GM12878 (cell line): ENCODE measurements around the gene CCDC106. TPM values are rescaled to one million over a fixed set of nuclear protein-coding genes. Genes with fewer than 3 reads are reported as not detected.
A peak's percentile ranks its signal among the peaks of the same experiment; 100 is the strongest.

Source experiments
- ATAC-seq: fragments of 200-7000 bp; cut with Tn5 transposase; 3 replicates; pipeline ENCODE4 v1.9.1; 2020; ENCODE audit warnings: mild to moderate bottlenecking, moderate library complexity
- BruUV-seq: library from RNA; stranded (reverse); fragments of 400-500 nt; replicated peaks from 2 replicates; lab custom pipeline; 2021; lab: Mats Ljungman, UMichigan
- CTCF ChIA-PET: fragments of 300-600 bp; sonication (Branson Sonifier 250); formaldehyde crosslinking; extraction: SDS; loops from one replicate; lab custom pipeline; 2021; ENCODE audit warnings: inconsistent platforms; lab: Yijun Ruan, JAX
- POLR2A ChIA-PET: fragments of 350-600 bp; formaldehyde crosslinking; extraction: SDS; loops from one replicate; lab custom pipeline; 2021; ENCODE audit warnings: inconsistent platforms; lab: Charles Lee
- RAD21 ChIA-PET: fragments of 300-600 bp; sonication (Branson Sonifier 250); formaldehyde crosslinking; loops from one replicate; lab custom pipeline; 2023; ENCODE audit warnings: antibody characterized with exemption; ENCODE audit not compliant: unreplicated experiment; lab: Charles Lee
- SMC1A ChIA-PET: fragments of 300-600 bp; sonication (Branson Sonifier 250); formaldehyde crosslinking; loops from one replicate; lab custom pipeline; 2023; ENCODE audit not compliant: unreplicated experiment, uncharacterized antibody; lab: Charles Lee
- DNase-seq: peaks from one replicate; pipeline ENCODE4 v3.0.0-alpha.2; 2011; ENCODE audit warnings: low read depth, low spot score
- FAIRE-seq: peaks from 3 replicates; lab custom pipeline; 2011; peaks lifted over from hg19 to GRCh38; lab: Jason Lieb, UNC
- H2AFZ ChIP-seq: 2 replicates; pipeline ENCODE4 v1.6.0; 2011; ENCODE audit warnings: low read depth, low read length, control low read depth; ENCODE audit not compliant: control insufficient read depth
- H3K27ac ChIP-seq: 2 replicates; pipeline ENCODE4 v1.5.1; 2011; ENCODE audit warnings: control low read depth; ENCODE audit not compliant: control insufficient read depth, insufficient read depth
- H3K27me3 ChIP-seq, 2 experiments: replicated peaks in 1 of 2; 2 replicates each; pipeline versions ENCODE4 v1.6.0 to v1.6.1; 2011; ENCODE audit warnings: low read length in 1 of 2; ENCODE audit not compliant: control insufficient read depth in 2 of 2, insufficient read depth in 2 of 2
- H3K36me3 ChIP-seq, 2 experiments: 2 replicates each; pipeline ENCODE4 v1.5.1; 2011; ENCODE audit warnings: low read length in 1 of 2; ENCODE audit not compliant: control insufficient read depth in 2 of 2, insufficient read depth in 2 of 2
- H3K4me1 ChIP-seq: 2 replicates; pipeline ENCODE4 v1.6.1; 2011; ENCODE audit warnings: mild to moderate bottlenecking, low read length, moderate library complexity, mixed read lengths; ENCODE audit not compliant: control insufficient read depth, insufficient read depth
- H3K4me2 ChIP-seq: 2 replicates; pipeline ENCODE4 v1.6.0; 2011; ENCODE audit warnings: control low read depth; ENCODE audit not compliant: control insufficient read depth, insufficient read depth
- H3K4me3 ChIP-seq: fragments of 200-600 bp; sonication (generic); 2 replicates; pipeline ENCODE4 v1.5.1; 2016
- H3K79me2 ChIP-seq: 2 replicates; pipeline ENCODE4 v1.6.0; 2011; ENCODE audit warnings: low read length; ENCODE audit not compliant: control insufficient read depth, insufficient read depth
- H3K9ac ChIP-seq: 2 replicates; pipeline ENCODE4 v1.8.0; 2011; ENCODE audit warnings: low read length, control low read depth, mixed read lengths; ENCODE audit not compliant: control insufficient read depth, insufficient read depth
- H3K9me3 ChIP-seq: replicated peaks from 3 replicates; pipeline ENCODE4 v1.5.1; 2011; ENCODE audit warnings: mild to moderate bottlenecking, low read length; ENCODE audit not compliant: control insufficient read depth, insufficient read depth
- H4K20me1 ChIP-seq: 2 replicates; pipeline ENCODE4 v1.6.0; 2011; ENCODE audit not compliant: control insufficient read depth, insufficient read depth
- ASH2L ChIP-seq: fragments of 300-600, 200-600 bp; sonication (generic); IDR thresholded peaks from 2 replicates; pipeline ENCODE4 v1.6.1; 2017; ENCODE audit warnings: low read depth, mild to moderate bottlenecking, borderline replicate concordance
- BMI1 ChIP-seq: fragments of 450-650 bp; IDR thresholded peaks from 2 replicates; pipeline ENCODE4 v1.6.1; 2016; ENCODE audit warnings: mild to moderate bottlenecking, moderate library complexity, borderline replicate concordance
- CHD4 ChIP-seq: fragments of 200-600 bp; sonication (generic); IDR thresholded peaks from 2 replicates; pipeline ENCODE4 v1.6.1; 2016; ENCODE audit warnings: mild to moderate bottlenecking
- E2F8 ChIP-seq: fragments of 450-650 bp; IDR thresholded peaks from 2 replicates; pipeline ENCODE4 v1.6.1; 2018; ENCODE audit warnings: mild to moderate bottlenecking, low read depth, moderate library complexity; ENCODE audit not compliant: partially characterized antibody
- ESRRA ChIP-seq: IDR thresholded peaks from 2 replicates; pipeline ENCODE4 v1.6.1; 2012; ENCODE audit warnings: mild to moderate bottlenecking, low read length, improper control_type of control experiment
- GATAD2B ChIP-seq: fragments of 450-650 bp; conservative IDR thresholded peaks from 2 replicates; pipeline ENCODE4 v1.6.1; 2017; ENCODE audit warnings: low read depth, mild to moderate bottlenecking, moderate library complexity
- IRF5 ChIP-seq: fragments of 450-650 bp; IDR thresholded peaks from 2 replicates; pipeline ENCODE4 v1.6.1; 2017; ENCODE audit warnings: borderline replicate concordance
- NBN ChIP-seq: fragments of 450-650 bp; IDR thresholded peaks from 2 replicates; pipeline ENCODE4 v1.6.1; 2016
- NFXL1 ChIP-seq: fragments of 450-650 bp; IDR thresholded peaks from 2 replicates; pipeline ENCODE4 v1.6.1; 2017; ENCODE audit warnings: antibody characterized with exemption, mild to moderate bottlenecking, borderline replicate concordance
- NFYB ChIP-seq: IDR thresholded peaks from 2 replicates; pipeline ENCODE4 v1.6.1; 2011; ENCODE audit warnings: low read depth, mild to moderate bottlenecking, low read length, improper control_type of control experiment, moderate library complexity; ENCODE audit not compliant: insufficient read depth
- NKRF ChIP-seq: fragments of 450-650 bp; conservative IDR thresholded peaks from 2 replicates; pipeline ENCODE4 v1.6.1; 2017; ENCODE audit warnings: mild to moderate bottlenecking, moderate library complexity
- NR2C1 ChIP-seq: fragments of 450-650 bp; IDR thresholded peaks from 2 replicates; pipeline ENCODE4 v1.6.1; 2017; ENCODE audit warnings: antibody characterized with exemption, mild to moderate bottlenecking, moderate library complexity
- RBBP5 ChIP-seq: fragments of 200-600 bp; sonication (generic); conservative IDR thresholded peaks from 2 replicates; pipeline ENCODE4 v1.6.1; 2016
- SREBF2 ChIP-seq: IDR thresholded peaks from 2 replicates; pipeline ENCODE4 v1.6.1; 2012; ENCODE audit warnings: mild to moderate bottlenecking, low read length
- ZNF207 ChIP-seq: fragments of 450-650 bp; IDR thresholded peaks from 2 replicates; pipeline ENCODE4 v1.6.1; 2014; ENCODE audit warnings: antibody characterized with exemption, mild to moderate bottlenecking, borderline replicate concordance
- ZNF24 ChIP-seq: fragments of 450-650 bp; IDR thresholded peaks from 2 replicates; pipeline ENCODE4 v1.6.1; 2017; ENCODE audit warnings: antibody characterized with exemption, mild to moderate bottlenecking
- ZSCAN29 ChIP-seq: fragments of 450-650 bp; IDR thresholded peaks from 2 replicates; pipeline ENCODE4 v1.6.1; 2017; ENCODE audit warnings: mild to moderate bottlenecking, moderate library complexity
- WGBS: methylation state at CpG from one replicate; pipeline ENCODE4 v1.1.6; 2016; ENCODE audit warnings: low lambda C conversion rate; ENCODE audit not compliant: insufficient replicate concordance, insufficient coverage; ENCODE audit errors: missing lambda C conversion rate; 5-methylcytosine and 5-hydroxymethylcytosine counted together
- in situ Hi-C: fragments of 300-500 bp; cut with MboI; formaldehyde crosslinking; loops from 9 replicates; pipeline ENCODE4 v1.14.3; 2018; ENCODE audit warnings: mixed read lengths
- intact Hi-C: fragments of 100-400 bp; cut with micrococcal nuclease; formaldehyde crosslinking; loops from one replicate; pipeline ENCODE4 v1.14.2; 2022; ENCODE audit not compliant: unreplicated experiment
- polyA plus RNA-seq, 11 experiments: library from polyadenylated mRNA; depleted of rRNA in 4 of 11; unstranded in 6 of 11; stranded (reverse) in 5 of 11; fragments of >200 nt; fragmentation: Nextera tagmentation in 4 of 11; fragmentation: Illumina TruSeq in 1 of 11; extraction: Ambion mirVana in 4 of 11; extraction: Trizol in 1 of 11; gene quantifications; 1 replicate in 1 of 11; 2 replicates in 10 of 11; pipeline versions ENCODE4 v1.2.1 to v1.2.3, GENCODE V29; 2011 to 2016; ENCODE audit warnings: inconsistent platforms in 2 of 11, missing spikeins in 2 of 11, low read depth in 1 of 11
- total RNA-seq, 4 experiments: library from RNA; depleted of rRNA in 3 of 4; stranded (reverse); fragments of >200 nt in 3 of 4; fragmentation: Illumina TruSeq in 1 of 4; extraction: Trizol in 1 of 4; gene quantifications; 2 replicates each; pipeline versions ENCODE4 v1.2.1 to v1.2.3, GENCODE V29; 2013 to 2021

The CCDC106 gene
- total and polyA plus RNA-seq, 10 of the 15 experiments (the other 5 are each of a cell fraction or from before 2014, with no cell fraction given) = 0.04 to 35.9 (median 19.8) TPM

- peaks cover under 1% of the 10 kb centered on the region; the same call in 2 of the 3 replicates for H3K9me3 ChIP-seq
- WGBS = 1% methylated on average over 37 of the region's 97 CpGs
- RAD21 ChIA-PET = interaction anchor here (1.2 to 2.6 kb wide), 9 partner anchors 11 to 216 kb away, joined by 4 to 11 read pairs (median 4); partner anchors contain the start of genes TMEM238, ZNF579, ZNF628 and ZNF784
- H3K4me1 ChIP-seq = peaks cover 10% of the 10 kb centered on the region; the same call in 1 of the 2 replicates
- H3K4me2 ChIP-seq = peak within 1 kb of the TSS; percentile 96
- H4K20me1 ChIP-seq = no peaks in the 10 kb centered on the region
- intact Hi-C loops (loop anchor here (5.0 kb wide), 1 partner anchor 42 kb away; the partner anchor contains the start of genes ZNF580 and ZNF581), in situ Hi-C loops (no loop called here)
- peak within 1 kb of the TSS; percentile 88 for H3K4me3 ChIP-seq
- H3K9ac ChIP-seq = peak within 1 kb of the TSS; percentile 95
- H3K36me3 ChIP-seq = peaks cover 0 to 6% of the 10 kb centered on the region in 2 experiments; a peak in 1 of 4 replicates
- peak within 1 kb of the TSS; percentile 99 for H2AFZ ChIP-seq
- peak within 1 kb of the TSS; percentile 99 for H3K27ac ChIP-seq
- no TSS peak for BruUV-seq
- CTCF ChIA-PET = interaction anchor here (1.8 to 2.4 kb wide), 5 partner anchors 26 to 96 kb away, joined by 6 to 11 read pairs (median 9); partner anchors contain the start of gene U2AF2
- POLR2A ChIA-PET = interaction anchor here (0.6 to 1.6 kb wide), 17 partner anchors 11 to 1481 kb away, joined by 3 to 8 read pairs (median 5); partner anchors contain the start of genes HSPBP1, TMEM238, U2AF2 and ZNF579
- SMC1A ChIA-PET = interaction anchor here (0.9 to 2.3 kb wide), 4 partner anchors 32 to 123 kb away, joined by 3 to 16 read pairs (median 4); partner anchors contain the start of gene NAT14
- DNase-seq (no peak), FAIRE-seq (peak; percentile 84), ATAC-seq (peak; percentile 74)
- peaks cover 10% of the 10 kb centered on the region for H3K79me2 ChIP-seq
- no peaks in the 10 kb centered on the region for H3K27me3 ChIP-seq
- TF ChIP-seq GATAD2B (peak; percentile 63; the same call in 1 of the 2 replicates), SREBF2 (no peak), ZNF24 (no peak), E2F8 (peak; percentile 96), NFYB (0 out of 2 replicates have a peak, but pooled peaks have one; percentile 59), IRF5 (no peak), BMI1 (no peak), RBBP5 (0 out of 2 replicates have a peak, but pooled peaks have one; percentile 34), NR2C1 (peak; percentile 84), ESRRA (no peak), ASH2L (0 out of 2 replicates have a peak, but pooled peaks have one; percentile 70), NFXL1 (no peak), NKRF (peak; percentile 65; the same call in 1 of the 2 replicates), NBN (peak; percentile 61), ZSCAN29 (no peak), CHD4 (no peak), ZNF207 (peak; percentile 90)
These were observed 48.0 kb upstream of the CCDC106 start, which contains the start of gene ZNF524 for GRCh38 chr19:55599842-55600661. Gene ZNF524 (plus strand): TSS chr19:55600288. CDS start chr19:55602113, 1,825 bp downstream.
